H9 (cell line): ENCODE data around the gene NPAS3. TPM values are rescaled to one million over a fixed set of nuclear protein-coding genes. Genes with fewer than 3 reads are reported as not detected.

Source experiments
- DNase-seq: peaks from one replicate; pipeline ENCODE4 v3.0.0-alpha.2; 2017
- H2AFZ ChIP-seq: one replicate; pipeline ENCODE4 v1.6.1; 2013; ENCODE audit warnings: mild to moderate bottlenecking, low read length, control low read depth, moderate library complexity
- H2AK5ac ChIP-seq: 2 replicates; pipeline ENCODE4 v1.6.1; 2013; ENCODE audit warnings: low read length, control low read depth, mixed read lengths; ENCODE audit not compliant: insufficient read length
- H2BK120ac ChIP-seq: one replicate; pipeline ENCODE4 v1.6.1; 2013; ENCODE audit warnings: low read depth, mild to moderate bottlenecking, low read length, control low read depth, inconsistent platforms; ENCODE audit not compliant: poor library complexity, severe bottlenecking
- H2BK12ac ChIP-seq: 2 replicates; pipeline ENCODE4 v1.6.1; 2013; ENCODE audit warnings: low read length, control low read depth, mixed read lengths, low read depth; ENCODE audit not compliant: insufficient read length
- H2BK15ac ChIP-seq: 2 replicates; pipeline ENCODE4 v1.6.1; 2013; ENCODE audit warnings: low read depth, low read length, control low read depth
- H2BK20ac ChIP-seq: one replicate; pipeline ENCODE4 v1.6.1; 2013; ENCODE audit warnings: low read depth, mild to moderate bottlenecking, low read length, control low read depth, inconsistent platforms; ENCODE audit not compliant: poor library complexity, severe bottlenecking
- H2BK5ac ChIP-seq: 2 replicates; pipeline ENCODE4 v1.6.1; 2013; ENCODE audit warnings: low read length, control low read depth, mixed read lengths; ENCODE audit not compliant: insufficient read length
- H3K14ac ChIP-seq: 2 replicates; pipeline ENCODE4 v1.6.1; 2013; ENCODE audit warnings: low read length, control low read depth; ENCODE audit not compliant: insufficient read depth
- H3K18ac ChIP-seq: 2 replicates; pipeline ENCODE4 v1.6.1; 2013; ENCODE audit warnings: low read depth, mild to moderate bottlenecking, mixed read lengths, low read length, control low read depth; ENCODE audit not compliant: insufficient read length
- H3K23ac ChIP-seq: 2 replicates; pipeline ENCODE4 v1.6.1; 2013; ENCODE audit warnings: low read length, control low read depth, mixed read lengths, low read depth; ENCODE audit not compliant: insufficient read length
- H3K23me2 ChIP-seq: 2 replicates; pipeline ENCODE4 v1.6.1; 2013; ENCODE audit warnings: low read depth, mild to moderate bottlenecking, mixed read lengths, low read length, control low read depth; ENCODE audit not compliant: insufficient read length, poor library complexity, severe bottlenecking
- H3K27ac ChIP-seq: 2 replicates; pipeline ENCODE4 v1.5.1; 2013; ENCODE audit warnings: low read length, control low read depth, mixed read lengths, low read depth; ENCODE audit not compliant: insufficient read length
- H3K27me3 ChIP-seq: 2 replicates; pipeline ENCODE4 v1.6.1; 2013; ENCODE audit warnings: low read length, control low read depth, inconsistent platforms; ENCODE audit not compliant: insufficient read depth
- H3K4ac ChIP-seq: 2 replicates; pipeline ENCODE4 v1.6.1; 2013; ENCODE audit warnings: low read depth, mild to moderate bottlenecking, control low read depth, inconsistent platforms, low read length, moderate library complexity
- H3K4me1 ChIP-seq: 2 replicates; pipeline ENCODE4 v1.6.1; 2013; ENCODE audit warnings: low read length, control low read depth, inconsistent platforms; ENCODE audit not compliant: insufficient read depth
- H3K4me2 ChIP-seq: 2 replicates; pipeline ENCODE4 v1.6.1; 2013; ENCODE audit warnings: low read length, control low read depth, mixed read lengths; ENCODE audit not compliant: insufficient read length, insufficient read depth
- H3K56ac ChIP-seq: 2 replicates; pipeline ENCODE4 v1.6.1; 2013; ENCODE audit warnings: low read depth, mild to moderate bottlenecking, mixed read lengths, low read length, control low read depth; ENCODE audit not compliant: insufficient read length
- H3K79me1 ChIP-seq: 2 replicates; pipeline ENCODE4 v1.6.1; 2013; ENCODE audit warnings: low read depth, mild to moderate bottlenecking, moderate library complexity, low read length, control low read depth, inconsistent platforms; ENCODE audit not compliant: insufficient read depth, poor library complexity, severe bottlenecking
- H3K79me2 ChIP-seq: 2 replicates; pipeline ENCODE4 v1.6.1; 2013; ENCODE audit warnings: low read length, control low read depth, inconsistent platforms; ENCODE audit not compliant: insufficient read depth
- H3K9ac ChIP-seq: 2 replicates; pipeline ENCODE4 v1.6.1; 2013; ENCODE audit warnings: low read length, control low read depth, mixed read lengths; ENCODE audit not compliant: insufficient read length; ENCODE audit errors: extremely low read depth
- H3K9me3 ChIP-seq: one replicate; pipeline ENCODE4 v1.6.1; 2013; ENCODE audit warnings: low read depth, low read length, inconsistent platforms; ENCODE audit not compliant: control insufficient read depth
- H3T11ph ChIP-seq: one replicate; pipeline ENCODE4 v1.6.1; 2013; ENCODE audit warnings: mild to moderate bottlenecking, low read length, control low read depth, inconsistent platforms
- H4K20me1 ChIP-seq: one replicate; pipeline ENCODE4 v1.6.1; 2013; ENCODE audit not compliant: control insufficient read depth, insufficient read length, insufficient read depth
- H4K5ac ChIP-seq: 2 replicates; pipeline ENCODE4 v1.6.1; 2013; ENCODE audit warnings: low read depth, mild to moderate bottlenecking, mixed read lengths, low read length, control low read depth; ENCODE audit not compliant: insufficient read length
- H4K8ac ChIP-seq: replicated peaks from 2 replicates; pipeline ENCODE4 v1.6.1; 2013; ENCODE audit warnings: low read length, control low read depth, mixed read lengths, low read depth; ENCODE audit not compliant: insufficient read length
- H4K91ac ChIP-seq: 2 replicates; pipeline ENCODE4 v1.6.1; 2013; ENCODE audit warnings: low read depth, mild to moderate bottlenecking, moderate library complexity, mixed read lengths, low read length, control low read depth; ENCODE audit not compliant: insufficient read length
- H3K27ac Mint-ChIP-seq, 3 experiments: 2 replicates in 2 of 3; 3 replicates in 1 of 3; pipeline ENCODE4 v1.8.0; 2020 to 2021; ENCODE audit warnings: mixed read lengths in 3 of 3, mild to moderate bottlenecking in 1 of 3, moderate library complexity in 1 of 3
- H3K27me3 Mint-ChIP-seq: 2 replicates; pipeline ENCODE4 v1.8.0; 2021; ENCODE audit warnings: low read depth, mild to moderate bottlenecking, moderate library complexity, mixed read lengths
- H3K36me3 Mint-ChIP-seq, 3 experiments: 2 replicates in 2 of 3; 3 replicates in 1 of 3; pipeline ENCODE4 v1.8.0; 2020 to 2021; ENCODE audit warnings: low read depth in 3 of 3, mixed read lengths in 3 of 3; ENCODE audit not compliant: insufficient read depth in 1 of 3
- H3K4me1 Mint-ChIP-seq, 2 experiments: 2 replicates each; pipeline ENCODE4 v1.8.0; 2020; ENCODE audit warnings: mixed read lengths in 2 of 2
- H3K4me3 Mint-ChIP-seq, 2 experiments: 2 replicates in 1 of 2; 3 replicates in 1 of 2; pipeline ENCODE4 v1.8.0; 2020 to 2021; ENCODE audit warnings: mild to moderate bottlenecking in 2 of 2, mixed read lengths in 2 of 2, moderate library complexity in 1 of 2
- H3K9me3 Mint-ChIP-seq, 2 experiments: 2 replicates in 1 of 2; 3 replicates in 1 of 2; pipeline ENCODE4 v1.8.0; 2020; ENCODE audit warnings: mild to moderate bottlenecking in 2 of 2, mixed read lengths in 2 of 2, moderate library complexity in 1 of 2
- CTCF ChIP-seq: fragments of 200-600 bp; sonication (generic); conservative IDR thresholded peaks from 3 replicates; pipeline ENCODE4 v1.8.0; 2021; ENCODE audit warnings: antibody characterized with exemption, mild to moderate bottlenecking
- WGBS: extraction: QIAGEN DNeasy Blood & Tissue Kit; methylation state at CpG from one replicate; pipeline ENCODE4 v1.1.7; 2013; ENCODE audit warnings: missing lambda C conversion rate, low lambda C conversion rate, mixed read lengths; ENCODE audit not compliant: insufficient read length; ENCODE audit errors: extremely low coverage; 5-methylcytosine and 5-hydroxymethylcytosine counted together
- total RNA-seq: library from RNA; stranded (reverse); gene quantifications from 2 replicates; pipeline ENCODE4 v1.2.1, GENCODE V29; 2021

The NPAS3 gene
- total RNA-seq, 1 experiment from 2014 or later: 0.17 TPM

- H2BK20ac ChIP-seq: no peak overlapping the region
- no peaks in the 10 kb centered on the region for H3K27me3 Mint-ChIP-seq
- H4K20me1 ChIP-seq: no peaks in the 10 kb centered on the region
- DNase-seq: no peak
- H4K5ac ChIP-seq: no peak overlapping the region
- H2BK5ac ChIP-seq: no peak overlapping the region
- H3K4me1 ChIP-seq: no peaks in the 10 kb centered on the region
- no peak overlapping the region for H3K23ac ChIP-seq
- no peak for TF ChIP-seq CTCF
- H3K4me1 Mint-ChIP-seq: peaks cover 7 to 10% of the 10 kb centered on the region in 2 experiments; a peak in 3 of 4 replicates
- no peak overlapping the region for H4K91ac ChIP-seq
- no peak overlapping the region for H3K4ac ChIP-seq
- H3K9me3 Mint-ChIP-seq: no peaks in the 10 kb centered on the region
- H3K4me2 ChIP-seq: no peak overlapping the region
- H3K27me3 ChIP-seq: no peaks in the 10 kb centered on the region; the same call in 1 of the 2 replicates
- no peak overlapping the region for H2AK5ac ChIP-seq
- H3K4me3 Mint-ChIP-seq: no peak overlapping the region
- H3K14ac ChIP-seq: no peak overlapping the region
- no CpG with 5 or more reads among the region's 5 CpGs for WGBS
- H2BK120ac ChIP-seq: no peak overlapping the region
- H4K8ac ChIP-seq: no peak overlapping the region
- H3K56ac ChIP-seq: no peak overlapping the region
- no peaks in the 10 kb centered on the region for H3K79me2 ChIP-seq
- H3K18ac ChIP-seq: no peak overlapping the region
- no peak overlapping the region for H3K27ac ChIP-seq
- no peaks in the 10 kb centered on the region for H3K79me1 ChIP-seq
- H2BK12ac ChIP-seq: no peak overlapping the region
- no peaks in the 10 kb centered on the region for H3K36me3 Mint-ChIP-seq
- no peak overlapping the region for H3T11ph ChIP-seq
- H3K9ac ChIP-seq: no peak overlapping the region
- no peak overlapping the region for H2AFZ ChIP-seq
- H2BK15ac ChIP-seq: no peak overlapping the region
- no peak overlapping the region for H3K27ac Mint-ChIP-seq
- H3K9me3 ChIP-seq: no peaks in the 10 kb centered on the region
- H3K23me2 ChIP-seq: no peaks in the 10 kb centered on the region
Observed at GRCh38 chr14:33675415-33676130, 736.9 kb downstream of the NPAS3 start.
